H1 (cell line): ENCODE measurements around the gene SEMA3B. TPM values are rescaled to one million over a fixed set of nuclear protein-coding genes. Genes with fewer than 3 reads are reported as not detected.

Source experiments
- KDM1A ChIP-seq: fragments of 200-600, 300-600 bp; sonication (generic); IDR thresholded peaks from 2 replicates; pipeline ENCODE4 v1.7.1; 2016; ENCODE audit warnings: mild to moderate bottlenecking, low read length, borderline replicate concordance
- POLR2A ChIP-seq, 2 experiments: IDR thresholded peaks; 1 replicate in 1 of 2; 2 replicates in 1 of 2; pipeline ENCODE4 v1.6.1; 2011; ENCODE audit warnings: low read depth in 2 of 2, low read length in 2 of 2, mild to moderate bottlenecking in 2 of 2; ENCODE audit errors: control extremely low read depth in 1 of 2
- polyA plus RNA-seq, 7 experiments: library from polyadenylated mRNA; depleted of rRNA in 3 of 7; stranded (reverse) in 5 of 7; unstranded in 2 of 7; fragments of >200 nt in 5 of 7; fragments of 200-250 nt in 2 of 7; gene quantifications; 1 replicate in 5 of 7; 2 replicates in 1 of 7; 4 replicates in 1 of 7; pipeline versions ENCODE4 v1.2.1 to v1.2.3, GENCODE V29; 2011 to 2013; ENCODE audit warnings: missing spikeins in 2 of 7, mixed read lengths in 2 of 7
- total RNA-seq: library from RNA; stranded (reverse); fragmentation: NEBNext Ultra II Directional; extraction: Animal tissue kit (Norgen Biotek cat#: 25700); gene quantifications from 2 replicates; pipeline ENCODE4 v1.2.1, GENCODE V29; 2021
- TF ChIP-seq, protein P1 (sequence below), 3 experiments: IDR thresholded peaks; 1 replicate in 2 of 3; 2 replicates in 1 of 3; pipeline versions ENCODE4 v1.5.1 to v1.6.1; 2011; ENCODE audit warnings: low read length in 3 of 3, mild to moderate bottlenecking in 3 of 3, inconsistent platforms in 2 of 3, low read depth in 1 of 3, moderate library complexity in 1 of 3; ENCODE audit not compliant: insufficient read depth in 1 of 3; ENCODE audit errors: control extremely low read depth in 1 of 3

SEMA3B gene
- total and polyA plus RNA-seq, 2 of the 8 experiments (the other 6 are each of a cell fraction or from before 2014, with no cell fraction given): 3.0 to 4.7 TPM

- TF ChIP-seq, protein P1, sequence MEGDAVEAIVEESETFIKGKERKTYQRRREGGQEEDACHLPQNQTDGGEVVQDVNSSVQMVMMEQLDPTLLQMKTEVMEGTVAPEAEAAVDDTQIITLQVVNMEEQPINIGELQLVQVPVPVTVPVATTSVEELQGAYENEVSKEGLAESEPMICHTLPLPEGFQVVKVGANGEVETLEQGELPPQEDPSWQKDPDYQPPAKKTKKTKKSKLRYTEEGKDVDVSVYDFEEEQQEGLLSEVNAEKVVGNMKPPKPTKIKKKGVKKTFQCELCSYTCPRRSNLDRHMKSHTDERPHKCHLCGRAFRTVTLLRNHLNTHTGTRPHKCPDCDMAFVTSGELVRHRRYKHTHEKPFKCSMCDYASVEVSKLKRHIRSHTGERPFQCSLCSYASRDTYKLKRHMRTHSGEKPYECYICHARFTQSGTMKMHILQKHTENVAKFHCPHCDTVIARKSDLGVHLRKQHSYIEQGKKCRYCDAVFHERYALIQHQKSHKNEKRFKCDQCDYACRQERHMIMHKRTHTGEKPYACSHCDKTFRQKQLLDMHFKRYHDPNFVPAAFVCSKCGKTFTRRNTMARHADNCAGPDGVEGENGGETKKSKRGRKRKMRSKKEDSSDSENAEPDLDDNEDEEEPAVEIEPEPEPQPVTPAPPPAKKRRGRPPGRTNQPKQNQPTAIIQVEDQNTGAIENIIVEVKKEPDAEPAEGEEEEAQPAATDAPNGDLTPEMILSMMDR (IDR thresholded peaks at IDR 0.05; ENCODE audit: control extremely low read depth in 1 of 3, insufficient read depth in 1 of 3, low read depth in 1 of 3, low read length in 3 of 3): peak in 1 of 3 experiments; percentile 1; a peak in 1 of 4 replicates
- peak in 1 of 2 experiments; percentile 73; a peak in 2 of 3 replicates for TF ChIP-seq POLR2A (IDR thresholded peaks at IDR 0.05; ENCODE audit: control extremely low read depth in 1 of 2, low read depth in 2 of 2, low read length in 2 of 2)
- no peak for TF ChIP-seq KDM1A
These were observed 23.5 kb downstream of the SEMA3B start, which contains the start of gene IFRD2 (continued) for GRCh38 chr3:50292159-50293078.
